Natural killer cell (primary cell): Measurements from ENCODE around the gene MOAP1. TPM values are rescaled to one million over a fixed set of nuclear protein-coding genes. Genes with fewer than 3 reads are reported as not detected.

ENCODE experiments used
- ATAC-seq, 3 donors: fragments of 150-1000 bp in 2 of 3; fragments of 200-7000 bp in 1 of 3; cut with Tn5 transposase; 1 replicate in 1 of 3; 2 replicates in 2 of 3; pipeline ENCODE4 v1.10.0; 2021; ENCODE audit warnings: mild to moderate bottlenecking in 2 of 3, moderate library complexity in 2 of 3
- DNase-seq, 2 donors: peaks; one replicate each; pipeline versions ENCODE4 v3.0.0 to v3.0.0-alpha.2; 2013 to 2021; ENCODE audit warnings: mixed read lengths in 1 of 2
- H3K27ac ChIP-seq: one replicate; pipeline ENCODE4 v1.5.1; 2013; ENCODE audit warnings: mild to moderate bottlenecking, low read length
- H3K27me3 ChIP-seq: one replicate; pipeline ENCODE4 v1.6.1; 2013; ENCODE audit warnings: low read length; ENCODE audit not compliant: control insufficient read depth, insufficient read depth
- H3K36me3 ChIP-seq: one replicate; pipeline ENCODE4 v1.6.1; 2013; ENCODE audit warnings: low read length; ENCODE audit not compliant: control insufficient read depth, insufficient read depth
- H3K4me1 ChIP-seq: one replicate; pipeline ENCODE4 v1.6.1; 2013; ENCODE audit warnings: low read length; ENCODE audit not compliant: control insufficient read depth, insufficient read depth
- H3K4me3 ChIP-seq: one replicate; pipeline ENCODE4 v1.5.1; 2013; ENCODE audit warnings: low read length
- H3K9me3 ChIP-seq: one replicate; pipeline ENCODE4 v1.6.1; 2013; ENCODE audit warnings: low read length; ENCODE audit not compliant: control insufficient read depth, insufficient read depth
- H3K27ac Mint-ChIP-seq, 2 donors: one replicate each; pipeline ENCODE4 v1.8.0; 2022; ENCODE audit warnings: mild to moderate bottlenecking in 2 of 2, mixed read lengths in 2 of 2, moderate library complexity in 1 of 2
- H3K27me3 Mint-ChIP-seq, 2 donors: one replicate each; pipeline ENCODE4 v1.8.0; 2022; ENCODE audit warnings: low read depth in 2 of 2, mixed read lengths in 2 of 2
- H3K36me3 Mint-ChIP-seq: one replicate; pipeline ENCODE4 v1.8.0; 2022; ENCODE audit warnings: mixed read lengths
- H3K4me1 Mint-ChIP-seq, 2 donors: one replicate each; pipeline ENCODE4 v1.8.0; 2022; ENCODE audit warnings: mixed read lengths in 2 of 2
- H3K4me3 Mint-ChIP-seq: one replicate; pipeline ENCODE4 v1.8.0; 2022; ENCODE audit warnings: mild to moderate bottlenecking, moderate library complexity, mixed read lengths
- H3K9me3 Mint-ChIP-seq, 2 donors: one replicate each; pipeline ENCODE4 v1.8.0; 2022; ENCODE audit warnings: mixed read lengths in 2 of 2
- CTCF ChIP-seq: fragments of 200-600 bp; IDR thresholded peaks from one replicate; pipeline ENCODE4 v1.8.0; 2022; ENCODE audit warnings: antibody characterized with exemption
- WGBS: methylation state at CpG from one replicate; pipeline ENCODE4 v1.1.7; 2013; ENCODE audit warnings: missing lambda C conversion rate; ENCODE audit not compliant: insufficient coverage; 5-methylcytosine and 5-hydroxymethylcytosine counted together
- intact Hi-C: fragments of 100-400 bp; cut with micrococcal nuclease; formaldehyde crosslinking; loops from one replicate; pipeline ENCODE4 v1.14.2; 2022
- total RNA-seq, 4 donors: library from RNA; stranded (reverse); fragments of 120-200 nt in 1 of 4; gene quantifications; one replicate each; pipeline versions ENCODE4 v1.2.3 to v1.2.4, GENCODE V29; 2013 to 2022

The MOAP1 gene
- total RNA-seq, 3 donors from 2014 or later (not counting 1 experiment from before 2014, with no cell fraction given) = 89.5 to 106 (median 91.4) TPM

GRCh38 chr14:93135399-93135798 lies 49.3 kb downstream of the MOAP1 start:
- H3K27me3 ChIP-seq = no peaks in the 10 kb centered on the region
- TF ChIP-seq CTCF = no peak
- no peaks in the 10 kb centered on the region for H3K36me3 ChIP-seq
- ATAC-seq (no peak), DNase-seq (no peak)
- intact Hi-C loops = loop anchor here (5.0 kb wide), 1 partner anchor 33 kb away; no protein-coding TSS in a partner anchor
- H3K4me3 ChIP-seq = no peak overlapping the region
- no peak overlapping the region for H3K4me3 Mint-ChIP-seq
- peaks cover 9 to 10% of the 10 kb centered on the region in 2 donors for H3K4me1 Mint-ChIP-seq
- H3K27ac ChIP-seq = no peak overlapping the region
- H3K9me3 Mint-ChIP-seq = no peaks in the 10 kb centered on the region
- WGBS = 99% methylated on average over 5 of the region's 5 CpGs
- H3K9me3 ChIP-seq = no peaks in the 10 kb centered on the region
- H3K36me3 Mint-ChIP-seq = no peaks in the 10 kb centered on the region
- H3K27me3 Mint-ChIP-seq = no peaks in the 10 kb centered on the region
- H3K27ac Mint-ChIP-seq = no peak overlapping the region
- no peaks in the 10 kb centered on the region for H3K4me1 ChIP-seq

- intact Hi-C loops = no loop called here
- Histone ChIP-seq H3K27me3 (no peaks in the 10 kb centered on the region), H3K36me3 (no peaks in the 10 kb centered on the region), H3K4me1 (no peaks in the 10 kb centered on the region), H3K27ac (no peak overlapping the region), H3K4me3 (no peak overlapping the region), H3K9me3 (no peaks in the 10 kb centered on the region)
- Mint-ChIP-seq H3K27me3 (no peaks in the 10 kb centered on the region), H3K36me3 (no peaks in the 10 kb centered on the region), H3K9me3 (no peaks in the 10 kb centered on the region), H3K27ac (no peak overlapping the region), H3K4me3 (no peak overlapping the region), H3K4me1 (peaks cover 4 to 5% of the 10 kb centered on the region in 2 donors)
- TF ChIP-seq CTCF = no peak
- DNase-seq = no peak
- 85% methylated on average over 8 of the region's 8 CpGs for WGBS
- ATAC-seq = no peak
Measured at GRCh38 chr14:93133464-93133863, 51.2 kb downstream of the MOAP1 start.

- no peak overlapping the region for H3K27ac Mint-ChIP-seq
- Histone ChIP-seq H3K4me3 (no peak overlapping the region), H3K27ac (no peak overlapping the region), H3K4me1 (no peaks in the 10 kb centered on the region), H3K9me3 (no peaks in the 10 kb centered on the region), H3K36me3 (no peaks in the 10 kb centered on the region), H3K27me3 (no peaks in the 10 kb centered on the region)
- TF ChIP-seq CTCF = peak; percentile 36
- no peaks in the 10 kb centered on the region for H3K36me3 Mint-ChIP-seq
- intact Hi-C loops = loop anchor here (1.0 kb wide), 1 partner anchor 98 kb away; no protein-coding TSS in a partner anchor
- no peak overlapping the region for H3K4me3 Mint-ChIP-seq
- peaks cover 0 to 2% of the 10 kb centered on the region in 2 donors for H3K27me3 Mint-ChIP-seq
- WGBS = 60% methylated on average over 8 of the region's 8 CpGs
- peaks cover 4 to 5% of the 10 kb centered on the region in 2 donors for H3K4me1 Mint-ChIP-seq
- ATAC-seq (peak; percentile 58 to 77 (median 74)), DNase-seq (peak in 1 of 2 donors; percentile 65)
- H3K9me3 Mint-ChIP-seq = no peaks in the 10 kb centered on the region
Measured at GRCh38 chr14:93132472-93133065, 52.1 kb downstream of the MOAP1 start.

Other genes starting within 250 kb of the MOAP1 start
- gene ITPK1, start 69.0 kb downstream of the MOAP1 start, total RNA-seq = 10 to 100 TPM; 73.2 to 74.8 (median 74.4) TPM
- 10 to 100 TPM in 1 of 3 donors, 1 to 10 TPM in 2; 6.1 to 13.1 (median 9.0) TPM for gene LYSET, start 420 bp upstream of the MOAP1 start, total RNA-seq
- 1 to 10 TPM; 3.2 to 6.6 (median 5.2) TPM for gene GON7, start 22.2 kb upstream of the MOAP1 start, total RNA-seq
- 10 to 100 TPM; 17.0 to 23.4 (median 18.6) TPM for gene UBR7, start 22.4 kb upstream of the MOAP1 start, total RNA-seq
- 10 to 100 TPM; 32.6 to 41.4 (median 38.7) TPM for gene BTBD7, start 148.1 kb upstream of the MOAP1 start, total RNA-seq
- not detected for gene COX8C, start 162.3 kb upstream of the MOAP1 start, total RNA-seq
- gene UNC79, start 246.0 kb upstream of the MOAP1 start, total RNA-seq = under 1 TPM in 2 of 3 donors, not detected in 1; 0.05 TPM